H9 (cell line): Measurements from ENCODE around the gene DTNB. TPM values are rescaled to one million over a fixed set of nuclear protein-coding genes. Genes with fewer than 3 reads are reported as not detected.

Experiments used
- DNase-seq: peaks from one replicate; pipeline ENCODE4 v3.0.0-alpha.2; 2017
- H2AFZ ChIP-seq: one replicate; pipeline ENCODE4 v1.6.1; 2013; ENCODE audit warnings: mild to moderate bottlenecking, low read length, control low read depth, moderate library complexity
- H2AK5ac ChIP-seq: 2 replicates; pipeline ENCODE4 v1.6.1; 2013; ENCODE audit warnings: low read length, control low read depth, mixed read lengths; ENCODE audit not compliant: insufficient read length
- H2BK120ac ChIP-seq: one replicate; pipeline ENCODE4 v1.6.1; 2013; ENCODE audit warnings: low read depth, mild to moderate bottlenecking, low read length, control low read depth, inconsistent platforms; ENCODE audit not compliant: poor library complexity, severe bottlenecking
- H2BK12ac ChIP-seq: 2 replicates; pipeline ENCODE4 v1.6.1; 2013; ENCODE audit warnings: low read length, control low read depth, mixed read lengths, low read depth; ENCODE audit not compliant: insufficient read length
- H2BK15ac ChIP-seq: 2 replicates; pipeline ENCODE4 v1.6.1; 2013; ENCODE audit warnings: low read depth, low read length, control low read depth
- H2BK20ac ChIP-seq: one replicate; pipeline ENCODE4 v1.6.1; 2013; ENCODE audit warnings: low read depth, mild to moderate bottlenecking, low read length, control low read depth, inconsistent platforms; ENCODE audit not compliant: poor library complexity, severe bottlenecking
- H2BK5ac ChIP-seq: 2 replicates; pipeline ENCODE4 v1.6.1; 2013; ENCODE audit warnings: low read length, control low read depth, mixed read lengths; ENCODE audit not compliant: insufficient read length
- H3K14ac ChIP-seq: 2 replicates; pipeline ENCODE4 v1.6.1; 2013; ENCODE audit warnings: low read length, control low read depth; ENCODE audit not compliant: insufficient read depth
- H3K18ac ChIP-seq: 2 replicates; pipeline ENCODE4 v1.6.1; 2013; ENCODE audit warnings: low read depth, mild to moderate bottlenecking, mixed read lengths, low read length, control low read depth; ENCODE audit not compliant: insufficient read length
- H3K23ac ChIP-seq: 2 replicates; pipeline ENCODE4 v1.6.1; 2013; ENCODE audit warnings: low read length, control low read depth, mixed read lengths, low read depth; ENCODE audit not compliant: insufficient read length
- H3K23me2 ChIP-seq: 2 replicates; pipeline ENCODE4 v1.6.1; 2013; ENCODE audit warnings: low read depth, mild to moderate bottlenecking, mixed read lengths, low read length, control low read depth; ENCODE audit not compliant: insufficient read length, poor library complexity, severe bottlenecking
- H3K27ac ChIP-seq: 2 replicates; pipeline ENCODE4 v1.5.1; 2013; ENCODE audit warnings: low read length, control low read depth, mixed read lengths, low read depth; ENCODE audit not compliant: insufficient read length
- H3K27me3 ChIP-seq: 2 replicates; pipeline ENCODE4 v1.6.1; 2013; ENCODE audit warnings: low read length, control low read depth, inconsistent platforms; ENCODE audit not compliant: insufficient read depth
- H3K4ac ChIP-seq: 2 replicates; pipeline ENCODE4 v1.6.1; 2013; ENCODE audit warnings: low read depth, mild to moderate bottlenecking, control low read depth, inconsistent platforms, low read length, moderate library complexity
- H3K4me1 ChIP-seq: 2 replicates; pipeline ENCODE4 v1.6.1; 2013; ENCODE audit warnings: low read length, control low read depth, inconsistent platforms; ENCODE audit not compliant: insufficient read depth
- H3K4me2 ChIP-seq: 2 replicates; pipeline ENCODE4 v1.6.1; 2013; ENCODE audit warnings: low read length, control low read depth, mixed read lengths; ENCODE audit not compliant: insufficient read length, insufficient read depth
- H3K56ac ChIP-seq: 2 replicates; pipeline ENCODE4 v1.6.1; 2013; ENCODE audit warnings: low read depth, mild to moderate bottlenecking, mixed read lengths, low read length, control low read depth; ENCODE audit not compliant: insufficient read length
- H3K79me1 ChIP-seq: 2 replicates; pipeline ENCODE4 v1.6.1; 2013; ENCODE audit warnings: low read depth, mild to moderate bottlenecking, moderate library complexity, low read length, control low read depth, inconsistent platforms; ENCODE audit not compliant: insufficient read depth, poor library complexity, severe bottlenecking
- H3K79me2 ChIP-seq: 2 replicates; pipeline ENCODE4 v1.6.1; 2013; ENCODE audit warnings: low read length, control low read depth, inconsistent platforms; ENCODE audit not compliant: insufficient read depth
- H3K9ac ChIP-seq: 2 replicates; pipeline ENCODE4 v1.6.1; 2013; ENCODE audit warnings: low read length, control low read depth, mixed read lengths; ENCODE audit not compliant: insufficient read length; ENCODE audit errors: extremely low read depth
- H3K9me3 ChIP-seq: one replicate; pipeline ENCODE4 v1.6.1; 2013; ENCODE audit warnings: low read depth, low read length, inconsistent platforms; ENCODE audit not compliant: control insufficient read depth
- H3T11ph ChIP-seq: one replicate; pipeline ENCODE4 v1.6.1; 2013; ENCODE audit warnings: mild to moderate bottlenecking, low read length, control low read depth, inconsistent platforms
- H4K20me1 ChIP-seq: one replicate; pipeline ENCODE4 v1.6.1; 2013; ENCODE audit not compliant: control insufficient read depth, insufficient read length, insufficient read depth
- H4K5ac ChIP-seq: 2 replicates; pipeline ENCODE4 v1.6.1; 2013; ENCODE audit warnings: low read depth, mild to moderate bottlenecking, mixed read lengths, low read length, control low read depth; ENCODE audit not compliant: insufficient read length
- H4K8ac ChIP-seq: replicated peaks from 2 replicates; pipeline ENCODE4 v1.6.1; 2013; ENCODE audit warnings: low read length, control low read depth, mixed read lengths, low read depth; ENCODE audit not compliant: insufficient read length
- H4K91ac ChIP-seq: 2 replicates; pipeline ENCODE4 v1.6.1; 2013; ENCODE audit warnings: low read depth, mild to moderate bottlenecking, moderate library complexity, mixed read lengths, low read length, control low read depth; ENCODE audit not compliant: insufficient read length
- H3K27ac Mint-ChIP-seq, 3 experiments: 2 replicates in 2 of 3; 3 replicates in 1 of 3; pipeline ENCODE4 v1.8.0; 2020 to 2021; ENCODE audit warnings: mixed read lengths in 3 of 3, mild to moderate bottlenecking in 1 of 3, moderate library complexity in 1 of 3
- H3K27me3 Mint-ChIP-seq: 2 replicates; pipeline ENCODE4 v1.8.0; 2021; ENCODE audit warnings: low read depth, mild to moderate bottlenecking, moderate library complexity, mixed read lengths
- H3K36me3 Mint-ChIP-seq, 3 experiments: 2 replicates in 2 of 3; 3 replicates in 1 of 3; pipeline ENCODE4 v1.8.0; 2020 to 2021; ENCODE audit warnings: low read depth in 3 of 3, mixed read lengths in 3 of 3; ENCODE audit not compliant: insufficient read depth in 1 of 3
- H3K4me1 Mint-ChIP-seq, 2 experiments: 2 replicates each; pipeline ENCODE4 v1.8.0; 2020; ENCODE audit warnings: mixed read lengths in 2 of 2
- H3K4me3 Mint-ChIP-seq, 2 experiments: 2 replicates in 1 of 2; 3 replicates in 1 of 2; pipeline ENCODE4 v1.8.0; 2020 to 2021; ENCODE audit warnings: mild to moderate bottlenecking in 2 of 2, mixed read lengths in 2 of 2, moderate library complexity in 1 of 2
- H3K9me3 Mint-ChIP-seq, 2 experiments: 2 replicates in 1 of 2; 3 replicates in 1 of 2; pipeline ENCODE4 v1.8.0; 2020; ENCODE audit warnings: mild to moderate bottlenecking in 2 of 2, mixed read lengths in 2 of 2, moderate library complexity in 1 of 2
- CTCF ChIP-seq: fragments of 200-600 bp; sonication (generic); conservative IDR thresholded peaks from 3 replicates; pipeline ENCODE4 v1.8.0; 2021; ENCODE audit warnings: antibody characterized with exemption, mild to moderate bottlenecking
- WGBS: extraction: QIAGEN DNeasy Blood & Tissue Kit; methylation state at CpG from one replicate; pipeline ENCODE4 v1.1.7; 2013; ENCODE audit warnings: missing lambda C conversion rate, low lambda C conversion rate, mixed read lengths; ENCODE audit not compliant: insufficient read length; ENCODE audit errors: extremely low coverage; 5-methylcytosine and 5-hydroxymethylcytosine counted together
- total RNA-seq: library from RNA; stranded (reverse); gene quantifications from 2 replicates; pipeline ENCODE4 v1.2.1, GENCODE V29; 2021

DTNB gene
- total RNA-seq, 1 experiment from 2014 or later = 26.7 TPM

DNA sequence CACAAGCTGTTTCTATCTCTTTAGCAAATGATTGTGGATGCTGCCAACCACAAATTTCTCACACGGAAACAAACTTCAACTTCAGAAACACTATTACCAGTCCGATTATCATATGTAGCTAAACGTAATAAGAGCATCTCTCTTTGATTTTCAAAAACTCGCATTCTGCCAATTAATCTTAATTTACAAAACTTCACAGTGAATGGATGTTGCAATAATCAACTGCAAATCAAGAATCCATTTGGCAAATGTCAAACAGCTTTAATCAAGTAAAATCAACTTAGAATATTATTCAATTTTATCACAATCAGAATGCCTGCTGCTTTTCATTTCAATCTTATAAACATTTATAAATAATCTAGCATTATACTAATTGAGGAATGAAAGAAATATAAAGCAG is 54.2 kb downstream of the DTNB start:
- no peak overlapping the region for H3K27ac Mint-ChIP-seq
- H2BK15ac ChIP-seq = no peak overlapping the region
- no peaks in the 10 kb centered on the region; the same call in 1 of the 2 replicates for H3K27me3 Mint-ChIP-seq
- H3K4me2 ChIP-seq = no peak overlapping the region
- H2BK20ac ChIP-seq = no peak overlapping the region
- no peaks in the 10 kb centered on the region for H3K27me3 ChIP-seq
- H2BK12ac ChIP-seq = no peak overlapping the region
- H2BK5ac ChIP-seq = no peak overlapping the region
- DNase-seq = no peak
- H3K27ac ChIP-seq = no peak overlapping the region
- no peak overlapping the region for H3K18ac ChIP-seq
- H3K36me3 Mint-ChIP-seq = peaks cover 15 to 28% (median 15%) of the 10 kb centered on the region in 3 experiments; a peak in 5 of 7 replicates
- H3K9me3 ChIP-seq = no peaks in the 10 kb centered on the region
- H4K91ac ChIP-seq = no peak overlapping the region
- H3K4me1 ChIP-seq = no peaks in the 10 kb centered on the region; the same call in 1 of the 2 replicates
- H4K5ac ChIP-seq = no peak overlapping the region
- no peak overlapping the region for H3K4ac ChIP-seq
- no peaks in the 10 kb centered on the region for H4K20me1 ChIP-seq
- H3K9me3 Mint-ChIP-seq = no peaks in the 10 kb centered on the region; a peak in 2 of 5 replicates
- H4K8ac ChIP-seq = no peak overlapping the region
- H2BK120ac ChIP-seq = no peak overlapping the region
- peaks cover 17 to 19% of the 10 kb centered on the region in 2 experiments for H3K4me1 Mint-ChIP-seq
- H3K23me2 ChIP-seq = no peaks in the 10 kb centered on the region
- H2AFZ ChIP-seq = no peak overlapping the region
- H3K79me1 ChIP-seq = no peaks in the 10 kb centered on the region
- no peak for TF ChIP-seq CTCF
- no peak overlapping the region for H3K9ac ChIP-seq
- H3K4me3 Mint-ChIP-seq = no peak overlapping the region
- WGBS = no CpG with 5 or more reads among the region's 4 CpGs
- H3K56ac ChIP-seq = no peak overlapping the region
- H3T11ph ChIP-seq = no peak overlapping the region
- H3K79me2 ChIP-seq = no peaks in the 10 kb centered on the region
- no peak overlapping the region for H2AK5ac ChIP-seq
- no peak overlapping the region for H3K14ac ChIP-seq
- H3K23ac ChIP-seq = no peak overlapping the region
